D721Med (cell line): ENCODE measurements around the gene RAB27A.

ENCODE experiments used
- DNase-seq: peaks from one replicate; pipeline ENCODE4 v3.0.0; 2011; ENCODE audit warnings: low spot score; ENCODE audit not compliant: insufficient read length
- FAIRE-seq: peaks from 2 replicates; lab custom pipeline; 2011; peaks lifted over from hg19 to GRCh38; lab: Jason Lieb, UNC
- CTCF ChIP-seq: IDR thresholded peaks from 2 replicates; pipeline ENCODE4 v1.5.1; 2012; ENCODE audit warnings: mild to moderate bottlenecking, control low read depth; ENCODE audit not compliant: insufficient read depth; ENCODE audit errors: missing control alignments

RAB27A gene

GRCh38 chr15:55267401-55268175, 22.0 kb downstream of the RAB27A start:
- no peak for FAIRE-seq
- no peak for TF ChIP-seq CTCF
- DNase-seq = no peak

- no peak for TF ChIP-seq CTCF
- no peak for DNase-seq
- no peak for FAIRE-seq
Observed at GRCh38 chr15:55266547-55266946, 23.1 kb downstream of the RAB27A start.

- TF ChIP-seq CTCF = no peak
- DNase-seq (no peak), FAIRE-seq (no peak)
Observed at GRCh38 chr15:55260562-55261131, 29.0 kb downstream of the RAB27A start.

DNA sequence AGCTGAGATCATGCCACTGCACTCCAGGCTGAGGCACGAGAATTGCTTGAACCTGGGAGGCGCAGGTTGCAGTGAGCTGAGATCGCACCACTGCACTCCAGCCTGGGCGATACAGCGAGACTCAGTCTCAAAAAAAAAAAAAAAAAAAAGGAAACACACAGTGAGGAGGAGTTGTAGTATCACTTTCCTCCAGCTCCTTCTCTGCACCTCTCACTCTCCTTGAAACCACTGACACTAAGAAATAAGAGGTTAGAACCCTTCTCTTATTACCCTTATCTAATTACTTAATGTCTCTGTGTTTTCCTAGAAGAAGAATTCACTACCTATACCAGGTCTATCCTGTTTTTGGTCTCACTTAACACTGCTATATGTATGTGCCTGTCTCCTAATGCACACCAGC, 31.7 kb downstream of the RAB27A start:
- FAIRE-seq (no peak), DNase-seq (no peak)
- no peak for TF ChIP-seq CTCF

- FAIRE-seq (no peak), DNase-seq (no peak)
Observed at GRCh38 chr15:55257012-55257670, 32.5 kb downstream of the RAB27A start.

DNA sequence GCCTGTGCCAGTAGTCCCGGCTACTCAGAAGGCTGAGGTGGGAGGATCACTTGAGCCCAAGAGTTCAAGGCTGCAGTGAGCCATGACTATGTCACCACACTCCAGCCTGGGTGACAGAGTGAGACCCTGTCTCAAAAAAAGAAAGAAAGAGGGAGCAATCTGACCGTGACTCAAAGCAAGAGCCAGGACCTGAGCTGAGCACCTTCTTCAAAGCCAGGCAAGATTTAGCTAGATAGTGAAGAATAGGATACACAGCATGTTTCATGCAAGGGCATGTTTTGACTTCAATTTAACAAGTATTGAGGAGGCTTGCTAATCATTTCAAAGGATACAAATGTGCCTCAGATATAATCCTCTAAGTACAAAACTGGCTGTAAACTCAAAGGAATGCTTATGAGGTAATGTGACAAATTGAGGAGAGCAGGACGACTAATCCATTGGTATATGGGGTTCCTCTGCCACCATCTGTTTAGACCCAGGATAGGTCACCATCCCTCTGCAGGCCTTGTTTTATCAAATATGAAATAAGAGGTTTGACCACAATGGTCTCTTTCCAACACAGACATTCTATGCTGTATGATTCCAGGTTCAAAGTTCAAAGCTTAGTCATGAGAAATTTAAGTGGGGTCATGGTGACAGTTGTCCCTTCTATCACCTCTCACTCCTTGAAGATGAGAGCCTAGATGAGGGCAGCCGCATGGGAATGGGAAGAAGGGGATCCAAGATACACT, 33.2 kb downstream of the RAB27A start:
- no peak for TF ChIP-seq CTCF
- no peak for DNase-seq
- FAIRE-seq = no peak

More at GRCh38 chr15:55257012-55257670, 32.5 kb downstream of the RAB27A start:
- no peak for TF ChIP-seq CTCF
